Keratinocyte (primary cell): ENCODE results near the gene SLIT3. TPM values are rescaled to one million over a fixed set of nuclear protein-coding genes. Genes with fewer than 3 reads are reported as not detected.

Source experiments
- DNase-seq: peaks from one replicate; pipeline ENCODE4 v3.0.0-alpha.2; 2011; ENCODE audit warnings: low read depth, missing footprints, low spot score
- FAIRE-seq: peaks from 2 replicates; lab custom pipeline; 2011; peaks lifted over from hg19 to GRCh38; lab: Jason Lieb, UNC
- H2AFZ ChIP-seq: 2 replicates; pipeline ENCODE4 v1.6.0; 2012; ENCODE audit warnings: low read length, control low read depth, inconsistent platforms; ENCODE audit not compliant: control insufficient read depth
- H3K27ac ChIP-seq: 2 replicates; pipeline ENCODE4 v1.5.1; 2011; ENCODE audit warnings: low read length; ENCODE audit not compliant: control insufficient read depth, insufficient read depth
- H3K27me3 ChIP-seq: 3 replicates; pipeline ENCODE4 v1.6.0; 2011; ENCODE audit warnings: low read length; ENCODE audit not compliant: control insufficient read depth, insufficient read depth; ENCODE audit errors: extremely low read depth
- H3K36me3 ChIP-seq, 2 experiments: 2 replicates in 1 of 2; 3 replicates in 1 of 2; pipeline ENCODE4 v1.5.1; 2011; ENCODE audit warnings: low read length in 2 of 2, mild to moderate bottlenecking in 1 of 2; ENCODE audit not compliant: control insufficient read depth in 2 of 2, insufficient read depth in 2 of 2; ENCODE audit errors: extremely low read depth in 1 of 2
- H3K4me1 ChIP-seq: 3 replicates; pipeline ENCODE4 v1.5.1; 2011; ENCODE audit warnings: low read length; ENCODE audit not compliant: control insufficient read depth, insufficient read depth; ENCODE audit errors: extremely low read depth
- H3K4me2 ChIP-seq: 3 replicates; pipeline ENCODE4 v1.6.0; 2011; ENCODE audit warnings: low read depth, low read length; ENCODE audit not compliant: control insufficient read depth, insufficient read depth; ENCODE audit errors: extremely low read depth
- H3K4me3 ChIP-seq, 3 experiments: fragments of 200-600 bp in 1 of 3; sonication (generic) in 1 of 3; 2 replicates in 2 of 3; 3 replicates in 1 of 3; pipeline ENCODE4 v1.5.1; 2011 to 2016; ENCODE audit warnings: low read length in 3 of 3, mild to moderate bottlenecking in 3 of 3, control low read depth in 2 of 3, inconsistent platforms in 1 of 3, low read depth in 1 of 3, mixed read lengths in 1 of 3, mixed run types in 1 of 3, moderate library complexity in 1 of 3; ENCODE audit not compliant: control insufficient read depth in 2 of 3, insufficient read depth in 2 of 3; ENCODE audit errors: extremely low read depth in 1 of 3
- H3K79me2 ChIP-seq: 2 replicates; pipeline ENCODE4 v1.6.0; 2012; ENCODE audit warnings: low read length; ENCODE audit not compliant: control insufficient read depth, insufficient read depth
- H3K9ac ChIP-seq: 3 replicates; pipeline ENCODE4 v1.6.0; 2011; ENCODE audit warnings: low read length; ENCODE audit not compliant: control insufficient read depth, insufficient read depth; ENCODE audit errors: extremely low read depth
- H3K9me1 ChIP-seq: 3 replicates; pipeline ENCODE4 v1.6.0; 2011; ENCODE audit warnings: low read length; ENCODE audit not compliant: control insufficient read depth, insufficient read depth; ENCODE audit errors: extremely low read depth
- H3K9me3 ChIP-seq: 2 replicates; pipeline ENCODE4 v1.5.1; 2012; ENCODE audit warnings: low read depth, low read length; ENCODE audit not compliant: control insufficient read depth
- H4K20me1 ChIP-seq: 3 replicates; pipeline ENCODE4 v1.6.0; 2011; ENCODE audit warnings: low read length; ENCODE audit not compliant: control insufficient read depth, insufficient read depth; ENCODE audit errors: extremely low read depth
- CTCF ChIP-seq, 3 experiments: IDR thresholded peaks in 1 of 3; conservative IDR thresholded peaks in 1 of 3; optimal IDR thresholded peaks in 1 of 3; 2 replicates in 2 of 3; 3 replicates in 1 of 3; pipeline versions ENCODE3 to v1.5.1; 2011; ENCODE audit warnings: low read length in 3 of 3, mild to moderate bottlenecking in 3 of 3, moderate library complexity in 2 of 3, control low read depth in 1 of 3, inconsistent platforms in 1 of 3; ENCODE audit not compliant: insufficient read depth in 2 of 3; ENCODE audit errors: extremely low read depth in 1 of 3
- EZH2 ChIP-seq: IDR thresholded peaks from one replicate; pipeline ENCODE4 v1.6.1; 2012; ENCODE audit warnings: inconsistent platforms, mild to moderate bottlenecking, low read length, moderate library complexity
- dilution Hi-C: fragments of 300-500 bp; cut with MboI; formaldehyde crosslinking; loops from one replicate; pipeline ENCODE4 v1.7.0; 2020; ENCODE audit warnings: low sequenced_read_pairs; ENCODE audit not compliant: extremely low pct_ligation_motif_present
- polyA plus RNA-seq, 5 experiments: library from polyadenylated mRNA; depleted of rRNA in 3 of 5; stranded (reverse) in 3 of 5; stranded (forward) in 1 of 5; unstranded in 1 of 5; fragments of >200 nt; gene quantifications; 1 replicate in 1 of 5; 2 replicates in 3 of 5; 3 replicates in 1 of 5; pipeline versions ENCODE4 v1.2.1 to v1.2.3, GENCODE V29; 2011 to 2012; ENCODE audit warnings: missing spikeins in 2 of 5, low read depth in 1 of 5, low replicate concordance in 1 of 5

SLIT3 gene
- polyA plus RNA-seq, 1 donor (not counting 4 experiments of a cell fraction or from before 2014, with no cell fraction given), result 2.4 TPM

- FAIRE-seq, result no peak
- Histone ChIP-seq H3K4me1 (no peaks in the 10 kb centered on the region), H3K27me3 (no peaks in the 10 kb centered on the region), H4K20me1 (no peaks in the 10 kb centered on the region), H3K79me2 (no peaks in the 10 kb centered on the region), H3K9ac (no peak overlapping the region), H2AFZ (no peak overlapping the region), H3K9me1 (no peaks in the 10 kb centered on the region), H3K4me3 (no peak overlapping the region), H3K36me3 (no peaks in the 10 kb centered on the region), H3K27ac (no peak overlapping the region), H3K4me2 (no peak overlapping the region), H3K9me3 (no peaks in the 10 kb centered on the region)
- dilution Hi-C loops, result no loop called here
- no peak for TF ChIP-seq EZH2
- TF ChIP-seq CTCF (optimal IDR thresholded peaks at IDR 0.05 in 1 of 3, IDR thresholded peaks at IDR 0.05 in 1 of 3, conservative IDR thresholded peaks at IDR 0.05 in 1 of 3; ENCODE audit: extremely low read depth in 1 of 3, insufficient read depth in 2 of 3, low read length in 3 of 3), result no peak
- DNase-seq, result no peak
Observed at GRCh38 chr5:169001394-169001793, 299.5 kb downstream of the SLIT3 start.

- dilution Hi-C loops, result no loop called here
- H3K9me3 ChIP-seq, result no peaks in the 10 kb centered on the region
Observed at GRCh38 chr5:168995024-168995423, 305.9 kb downstream of the SLIT3 start.

More at GRCh38 chr5:168995024-168995423, 305.9 kb downstream of the SLIT3 start:
- no peaks in the 10 kb centered on the region for H3K36me3 ChIP-seq
- H4K20me1 ChIP-seq, result no peaks in the 10 kb centered on the region
- no peak overlapping the region for H3K27ac ChIP-seq
- FAIRE-seq, result no peak
- no peaks in the 10 kb centered on the region for H3K79me2 ChIP-seq
- H3K4me2 ChIP-seq, result no peak overlapping the region
- H3K9me1 ChIP-seq, result no peaks in the 10 kb centered on the region
- TF ChIP-seq EZH2, result no peak
- TF ChIP-seq CTCF (optimal IDR thresholded peaks at IDR 0.05 in 1 of 3, IDR thresholded peaks at IDR 0.05 in 1 of 3, conservative IDR thresholded peaks at IDR 0.05 in 1 of 3; ENCODE audit: extremely low read depth in 1 of 3, insufficient read depth in 2 of 3, low read length in 3 of 3), result no peak
- no peak for DNase-seq
- no peaks in the 10 kb centered on the region for H3K4me1 ChIP-seq
- no peaks in the 10 kb centered on the region for H3K27me3 ChIP-seq
- no peak overlapping the region for H2AFZ ChIP-seq
- H3K4me3 ChIP-seq, result no peak overlapping the region
- H3K9ac ChIP-seq, result no peak overlapping the region
